Measurements from ENCODE around the gene ZNF716.
"Not testable (repeated sequence)": the region's sequence is repeated elsewhere in the genome, so short reads cannot be mapped to it uniquely, and the experiment has no call there.

The ZNF716 gene

GRCh38 chr7:57487957-57488356, 38.0 kb downstream of the ZNF716 start:
- DNase-seq (ENCODE audit: low read depth), result no peak
- no peak for TF ChIP-seq CTCF (IDR thresholded peaks at IDR 0.05; ENCODE audit: low read depth, low read length, missing control alignments)
- H3K4me3 ChIP-seq (ENCODE audit: low read depth, low read length), result no peak overlapping the region

GRCh38 chr7:57495111-57495510, 45.1 kb downstream of the ZNF716 start:
- H3K4me3 ChIP-seq (ENCODE audit: low read depth, low read length); DNase-seq (ENCODE audit: low read depth): not testable (repeated sequence)

GRCh38 chr7:57496395-57496794, 46.4 kb downstream of the ZNF716 start:
- TF ChIP-seq CTCF (IDR thresholded peaks at IDR 0.05; ENCODE audit: low read depth, low read length, missing control alignments), result no peak
- no peak for DNase-seq (ENCODE audit: low read depth)

GRCh38 chr7:57505176-57505575, 55.2 kb downstream of the ZNF716 start:
- no peak overlapping the region for H3K4me3 ChIP-seq (ENCODE audit: low read depth, low read length)
- TF ChIP-seq CTCF (IDR thresholded peaks at IDR 0.05; ENCODE audit: low read depth, low read length, missing control alignments), result no peak
- no peak for DNase-seq (ENCODE audit: low read depth)

More at GRCh38 chr7:57496395-57496794, 46.4 kb downstream of the ZNF716 start:
- no peak overlapping the region for H3K4me3 ChIP-seq (ENCODE audit: low read depth, low read length)

Measured in GM12864 (cell line).